ENCODE measurements around the gene PRF1.

The PRF1 gene

DNA sequence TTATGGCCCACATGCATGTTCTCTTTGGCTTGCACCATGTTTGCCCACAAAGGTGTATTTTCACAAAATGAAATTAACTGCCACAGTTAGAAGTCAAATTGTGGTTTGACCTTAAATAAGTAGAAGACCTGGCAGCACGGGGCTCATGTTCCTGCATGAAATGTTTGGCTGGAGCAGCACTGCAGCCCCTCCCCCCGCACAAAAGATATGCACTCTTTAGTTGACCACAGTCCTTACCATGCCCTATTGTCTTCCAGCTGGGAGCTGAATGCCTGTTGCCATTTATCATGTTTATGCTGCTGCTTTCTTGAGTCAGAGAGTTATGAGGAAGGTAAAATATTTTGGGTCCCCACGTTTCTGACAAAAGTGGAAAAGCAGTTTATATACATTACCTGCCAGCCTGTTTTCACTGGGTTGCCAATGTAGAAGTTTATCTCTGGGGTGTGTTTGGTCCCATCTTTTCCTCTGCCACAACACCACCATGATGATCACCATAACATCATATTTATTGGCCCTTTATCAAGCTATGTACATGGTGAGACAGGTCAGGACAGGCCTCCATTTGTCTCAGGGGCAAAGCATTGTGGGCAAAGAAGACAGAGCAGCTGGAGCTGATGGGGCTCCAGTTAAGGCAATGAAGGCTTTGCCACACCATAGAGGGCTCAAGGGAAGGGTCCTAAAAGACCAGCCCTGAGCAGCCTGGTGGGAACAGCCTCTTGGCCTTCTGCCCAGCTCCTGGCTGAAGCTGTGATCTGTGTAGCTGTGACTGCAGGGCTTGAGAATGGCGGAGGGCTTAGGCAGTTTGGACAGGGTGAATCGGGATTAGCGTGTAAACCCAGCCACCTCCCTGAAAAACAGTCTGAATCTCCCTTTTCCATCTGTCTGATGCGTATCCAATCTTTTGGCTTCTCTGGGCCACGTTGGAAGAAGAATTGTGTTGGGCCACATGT, 5.4 kb downstream of the PRF1 start:
- no peak for DNase-seq (ENCODE audit: low read depth, low spot score)
- no peak overlapping the region for H3K4me3 ChIP-seq (ENCODE audit: low read length)

GRCh38 chr10:70596110-70596798, 6.3 kb downstream of the PRF1 start:
- H3K4me3 ChIP-seq (ENCODE audit: low read length), result no peak overlapping the region
- DNase-seq (ENCODE audit: low read depth, low spot score), result no peak

DNA sequence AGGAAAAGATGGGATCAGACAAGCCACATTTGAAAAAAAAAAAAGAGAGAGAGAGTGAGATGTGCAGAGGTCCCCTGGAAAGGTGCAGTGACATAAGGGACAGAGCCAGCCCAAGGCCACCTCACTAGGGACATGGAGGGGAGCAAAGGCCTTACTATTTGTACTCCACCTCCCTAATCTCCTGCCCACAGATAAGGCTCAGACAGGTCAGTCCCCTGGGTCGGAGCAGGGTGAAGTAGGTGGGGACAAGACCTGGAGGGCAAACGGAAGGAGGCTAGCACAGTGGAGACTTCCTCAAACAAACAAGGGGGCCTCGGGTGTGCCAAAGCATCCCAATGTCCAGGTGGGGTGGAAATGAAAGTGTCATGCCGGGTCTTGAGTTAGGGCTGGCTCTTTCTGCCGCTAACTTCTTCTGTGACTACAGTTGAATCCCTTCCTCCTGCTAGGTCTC, 7.0 kb downstream of the PRF1 start:
- no peak for DNase-seq (ENCODE audit: low read depth, low spot score)
- H3K4me3 ChIP-seq (ENCODE audit: low read length), result no peak overlapping the region

- no peak overlapping the region for H3K4me3 ChIP-seq (ENCODE audit: low read length)
- no peak for DNase-seq (ENCODE audit: low read depth, low spot score)
These were observed 8.4 kb downstream of the PRF1 start for GRCh38 chr10:70594161-70594560.

GRCh38 chr10:70593513-70593890, 9.0 kb downstream of the PRF1 start:
- no peak overlapping the region for H3K4me3 ChIP-seq (ENCODE audit: low read length)
- DNase-seq (ENCODE audit: low read depth, low spot score), result no peak

DNA sequence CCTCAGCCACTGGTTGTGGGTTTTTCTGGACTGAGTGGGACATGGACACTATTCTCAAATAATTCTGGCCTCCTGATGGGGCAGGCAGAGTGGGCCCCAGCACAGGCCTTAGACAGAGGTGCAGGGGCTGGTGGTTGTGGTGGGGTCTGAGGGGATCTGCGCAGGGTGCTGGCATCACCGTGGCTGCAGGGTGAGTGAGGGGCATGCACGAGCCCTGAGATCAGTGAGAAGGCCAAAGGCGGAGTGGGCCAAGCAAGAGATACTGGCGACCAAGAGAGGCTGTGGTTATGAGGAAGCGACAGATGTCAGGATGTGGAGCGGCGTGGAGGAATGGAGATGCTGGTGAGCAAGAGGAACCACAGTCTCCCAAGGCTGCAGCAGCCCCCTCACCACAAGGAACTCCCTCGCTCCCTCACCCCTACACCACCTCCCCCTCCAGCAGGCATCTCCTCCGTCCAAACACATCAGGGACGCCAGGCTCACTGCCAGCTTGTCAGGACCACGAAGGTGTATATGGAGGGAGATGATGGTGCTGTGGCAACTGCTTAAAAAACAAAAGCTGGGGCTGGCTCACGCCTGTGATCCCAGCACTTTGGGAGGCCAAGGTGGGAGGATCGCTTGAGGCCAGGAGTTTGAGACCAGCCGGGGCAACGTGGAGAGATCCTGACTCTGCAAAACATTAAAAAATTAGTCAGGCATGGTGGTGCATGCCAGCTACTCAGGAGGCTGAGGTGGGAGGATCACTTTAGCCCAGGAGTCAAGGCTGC, 9.6 kb downstream of the PRF1 start:
- no peak for DNase-seq (ENCODE audit: low read depth, low spot score)

GRCh38 chr10:70592186-70592735, 10.3 kb downstream of the PRF1 start:
- no peak overlapping the region for H3K4me3 ChIP-seq (ENCODE audit: low read length)

More for the DNA sequence above, 9.6 kb downstream of the PRF1 start:
- no peak overlapping the region for H3K4me3 ChIP-seq (ENCODE audit: low read length)

DNA sequence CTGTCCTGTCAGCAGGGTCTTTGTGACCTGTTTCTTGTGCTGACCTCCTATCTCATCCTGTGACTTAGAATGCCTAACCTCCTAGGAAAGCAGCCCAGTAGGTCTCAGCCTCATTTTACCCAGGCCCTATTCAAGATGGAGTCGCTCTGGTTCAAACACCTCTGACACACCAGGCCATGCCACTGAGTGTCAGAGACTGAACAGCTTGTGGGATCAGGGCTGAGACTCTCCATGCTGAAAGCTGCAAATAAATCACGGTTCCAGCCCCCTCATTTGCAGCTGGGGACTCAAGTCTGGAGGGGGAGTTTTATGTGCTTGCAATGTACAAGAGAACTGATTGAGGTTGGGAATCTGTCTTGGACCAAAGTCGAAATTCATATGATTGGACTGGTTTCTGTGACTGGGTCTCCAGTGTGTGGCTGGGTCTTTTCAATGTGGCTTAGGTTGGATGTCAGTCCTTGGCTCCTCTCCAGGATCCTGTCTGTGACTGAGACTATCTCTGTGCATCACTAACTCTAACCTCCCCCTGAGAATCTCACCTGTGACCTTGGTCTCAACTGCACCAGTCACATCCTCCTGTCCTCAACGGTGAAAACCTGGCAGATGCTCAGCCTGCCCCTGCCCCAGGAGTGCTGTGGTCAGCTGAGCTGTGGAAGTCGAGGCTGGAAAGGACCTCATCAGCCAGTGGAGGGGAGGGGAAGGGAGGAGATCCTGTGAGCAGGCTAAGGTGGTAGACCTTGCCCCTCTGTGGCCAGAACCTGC, 11.7 kb downstream of the PRF1 start:
- DNase-seq (ENCODE audit: low read depth, low spot score), result no peak

More at GRCh38 chr10:70592186-70592735, 10.3 kb downstream of the PRF1 start:
- DNase-seq (ENCODE audit: low read depth, low spot score), result no peak

GRCh38 chr10:70589762-70590654, 12.5 kb downstream of the PRF1 start:
- no peak for DNase-seq (ENCODE audit: low read depth, low spot score)
- no peak overlapping the region for H3K4me3 ChIP-seq (ENCODE audit: low read length)

More for the DNA sequence above, 11.7 kb downstream of the PRF1 start:
- no peak overlapping the region for H3K4me3 ChIP-seq (ENCODE audit: low read length)

GRCh38 chr10:70588859-70589570, 13.5 kb downstream of the PRF1 start:
- no peak overlapping the region for H3K4me3 ChIP-seq (ENCODE audit: low read length)
- no peak for DNase-seq (ENCODE audit: low read depth, low spot score)

GRCh38 chr10:70588255-70588654, 14.3 kb downstream of the PRF1 start:
- DNase-seq (ENCODE audit: low read depth, low spot score), result no peak
- H3K4me3 ChIP-seq (ENCODE audit: low read length), result no peak overlapping the region

GRCh38 chr10:70587045-70587658, 15.4 kb downstream of the PRF1 start:
- no peak for DNase-seq (ENCODE audit: low read depth, low spot score)
- no peak overlapping the region for H3K4me3 ChIP-seq (ENCODE audit: low read length)

DNA sequence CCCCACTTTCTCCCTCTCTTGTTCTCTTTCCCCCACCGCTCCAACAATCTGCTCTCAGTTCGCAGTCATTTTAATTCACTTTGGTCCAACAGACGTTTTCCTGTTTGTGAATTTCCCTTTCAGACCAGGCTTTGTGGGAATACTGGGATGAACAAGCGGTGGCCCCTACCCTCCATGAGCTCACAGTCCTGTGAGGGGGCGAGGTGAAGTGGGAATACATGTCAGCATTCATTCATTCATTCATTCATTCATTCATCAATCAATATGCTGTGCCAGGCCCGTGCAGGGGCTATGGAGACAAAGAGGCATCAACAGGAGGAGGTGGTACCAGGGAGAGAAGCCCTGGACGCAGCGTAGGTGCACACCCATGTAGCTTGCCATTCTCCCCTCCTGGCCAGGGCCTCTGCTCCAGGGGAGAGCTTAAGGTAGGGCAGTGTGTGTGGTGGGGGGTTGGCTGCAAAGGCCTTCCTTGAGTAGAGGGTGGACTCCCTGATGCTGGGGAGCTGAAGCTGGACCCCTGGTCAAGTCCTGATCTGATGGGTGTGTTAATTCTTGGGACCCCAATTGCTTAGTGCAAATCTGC, 16.1 kb downstream of the PRF1 start:
- no peak for DNase-seq (ENCODE audit: low read depth, low spot score)
- H3K4me3 ChIP-seq (ENCODE audit: low read length), result no peak overlapping the region

DNA sequence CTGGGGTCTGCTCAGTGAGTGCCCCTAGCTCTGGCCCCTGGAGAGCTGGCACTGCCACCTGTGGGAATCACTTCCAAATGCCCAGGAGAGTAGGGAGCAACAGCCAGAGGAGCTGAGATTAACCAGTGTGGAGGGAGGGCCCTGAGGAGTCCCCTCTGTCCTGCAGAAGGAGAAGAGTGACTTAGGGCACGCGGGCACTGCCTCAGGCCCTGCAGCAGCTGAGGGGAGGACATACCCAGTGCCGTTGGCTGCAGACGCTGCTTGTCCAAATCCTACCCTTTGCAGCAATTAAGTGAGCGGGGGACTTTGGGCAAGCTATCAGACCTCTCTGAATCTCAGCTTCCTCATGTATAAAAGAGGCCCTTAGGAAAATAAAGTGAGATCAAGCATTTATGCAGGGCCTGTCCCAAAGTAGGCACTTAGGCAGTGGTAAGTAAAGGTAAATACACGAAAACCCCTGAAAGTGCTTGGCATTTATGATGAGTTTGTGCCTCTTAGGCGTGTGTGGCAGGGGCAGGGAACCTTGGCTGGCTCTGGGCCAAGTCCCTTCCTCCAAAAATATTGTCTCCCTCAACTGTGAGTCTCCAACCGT, 16.9 kb downstream of the PRF1 start:
- DNase-seq (ENCODE audit: low read depth, low spot score), result no peak
- no peak overlapping the region for H3K4me3 ChIP-seq (ENCODE audit: low read length)

DNA sequence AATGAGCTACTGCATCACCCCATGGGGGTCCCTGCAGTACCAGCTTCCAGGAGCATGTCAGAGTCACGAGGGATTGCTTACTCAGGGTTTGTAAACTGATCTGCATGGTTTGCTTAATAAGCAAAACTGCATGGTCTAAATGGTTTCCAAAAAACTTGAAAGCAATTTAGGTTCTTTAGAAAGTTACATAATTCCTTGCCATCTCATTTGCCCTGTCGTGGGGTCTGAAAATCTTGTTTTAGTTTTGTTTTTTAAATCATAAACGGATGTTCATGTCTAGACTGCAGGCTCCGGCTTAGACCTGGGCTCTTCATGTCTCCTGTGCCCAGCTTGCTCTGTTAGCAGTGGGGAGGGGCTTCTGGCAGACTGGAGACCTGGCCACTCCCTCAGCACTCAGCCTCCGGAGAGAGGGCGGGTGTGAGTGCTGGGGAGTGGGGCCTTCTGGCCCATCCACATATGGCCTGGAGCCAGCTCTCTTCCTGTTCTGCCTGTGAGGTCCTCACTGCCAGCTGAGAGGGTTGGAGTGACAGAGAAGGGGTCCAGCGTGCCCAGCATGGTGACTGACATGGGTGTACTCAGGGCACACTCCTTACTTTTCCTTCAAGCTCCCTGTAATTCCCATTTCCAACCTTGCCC, 17.5 kb downstream of the PRF1 start:
- H3K4me3 ChIP-seq (ENCODE audit: low read length), result no peak overlapping the region
- no peak for DNase-seq (ENCODE audit: low read depth, low spot score)

All from Jurkat, Clone E6-1 (cell line).